ENCODE results near the gene SPATA31C1.

DNA sequence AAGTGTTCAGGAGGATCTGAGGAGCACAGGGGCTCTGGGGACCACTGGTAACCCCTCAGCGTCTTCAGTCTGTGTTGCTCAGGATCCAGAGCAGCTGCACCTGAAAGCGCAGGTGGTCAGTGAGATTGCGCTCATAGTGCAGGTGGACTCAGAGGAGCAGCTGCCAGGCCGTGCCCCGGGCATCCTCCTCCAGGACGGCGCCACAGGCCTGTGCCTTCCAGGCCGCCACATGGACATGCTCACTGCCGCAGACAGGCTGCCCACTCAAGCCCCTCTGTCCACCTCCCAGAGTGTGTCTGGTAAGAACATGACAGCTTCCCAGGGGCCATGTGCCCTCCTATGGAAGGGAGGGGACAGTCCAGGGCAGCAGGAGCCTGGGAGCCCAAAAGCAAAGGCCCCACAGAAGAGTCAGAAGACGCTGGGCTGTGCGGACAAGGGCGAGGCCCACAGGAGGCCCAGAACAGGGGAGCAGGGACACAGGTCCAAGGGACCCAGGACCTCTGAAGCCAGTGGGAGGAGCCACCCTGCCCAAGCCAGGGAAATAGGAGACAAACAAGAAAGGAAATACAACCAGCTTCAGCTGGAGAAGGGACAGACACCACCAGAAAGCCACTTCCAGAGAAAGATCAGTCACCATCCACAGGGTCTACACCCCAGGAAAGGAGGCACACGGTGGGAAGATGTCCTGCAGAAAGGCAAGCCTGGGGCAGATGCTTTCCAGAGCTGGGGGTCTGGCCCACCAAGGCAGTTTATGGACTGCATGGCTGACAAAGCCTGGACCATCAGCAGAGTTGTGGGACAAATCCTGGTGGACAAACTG, 29.9 kb upstream of the SPATA31C1 start:
- TF ChIP-seq, protein P1, sequence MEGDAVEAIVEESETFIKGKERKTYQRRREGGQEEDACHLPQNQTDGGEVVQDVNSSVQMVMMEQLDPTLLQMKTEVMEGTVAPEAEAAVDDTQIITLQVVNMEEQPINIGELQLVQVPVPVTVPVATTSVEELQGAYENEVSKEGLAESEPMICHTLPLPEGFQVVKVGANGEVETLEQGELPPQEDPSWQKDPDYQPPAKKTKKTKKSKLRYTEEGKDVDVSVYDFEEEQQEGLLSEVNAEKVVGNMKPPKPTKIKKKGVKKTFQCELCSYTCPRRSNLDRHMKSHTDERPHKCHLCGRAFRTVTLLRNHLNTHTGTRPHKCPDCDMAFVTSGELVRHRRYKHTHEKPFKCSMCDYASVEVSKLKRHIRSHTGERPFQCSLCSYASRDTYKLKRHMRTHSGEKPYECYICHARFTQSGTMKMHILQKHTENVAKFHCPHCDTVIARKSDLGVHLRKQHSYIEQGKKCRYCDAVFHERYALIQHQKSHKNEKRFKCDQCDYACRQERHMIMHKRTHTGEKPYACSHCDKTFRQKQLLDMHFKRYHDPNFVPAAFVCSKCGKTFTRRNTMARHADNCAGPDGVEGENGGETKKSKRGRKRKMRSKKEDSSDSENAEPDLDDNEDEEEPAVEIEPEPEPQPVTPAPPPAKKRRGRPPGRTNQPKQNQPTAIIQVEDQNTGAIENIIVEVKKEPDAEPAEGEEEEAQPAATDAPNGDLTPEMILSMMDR (conservative IDR thresholded peaks at IDR 0.05; ENCODE audit: low read length), result no peak
- TF ChIP-seq EZH2phosphoT487 (IDR thresholded peaks at IDR 0.05; ENCODE audit: borderline replicate concordance, low read depth, low read length), result no peak
